ENCODE results near the gene RPAP2.
"Not testable (repeated sequence)": the region's sequence is repeated elsewhere in the genome, so short reads cannot be mapped to it uniquely, and the experiment has no call there.

Gene RPAP2

DNA sequence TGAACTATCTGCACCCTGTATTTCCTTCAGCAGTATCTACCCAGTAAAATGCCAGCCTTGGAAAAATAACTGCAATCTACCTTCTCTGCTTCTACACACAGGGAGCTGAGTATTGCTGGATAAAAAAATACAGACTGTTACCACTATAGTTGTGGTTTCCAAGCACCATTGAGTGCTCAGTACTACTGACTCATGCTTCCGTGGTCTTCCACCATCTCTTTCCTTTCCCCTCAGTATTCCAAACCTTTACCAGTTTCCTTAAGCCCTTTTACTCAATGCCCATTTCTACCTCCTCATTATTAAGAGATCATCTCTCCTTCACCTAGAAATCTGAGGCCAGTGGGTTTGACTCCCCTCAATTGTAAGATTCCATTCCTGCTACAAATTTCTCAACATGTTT is 23.9 kb upstream of the RPAP2 start:
- Histone ChIP-seq H3K9ac (no peak overlapping the region), H3K4me1 (ENCODE audit: low read depth, poor library complexity, severe bottlenecking) (no peaks in the 10 kb centered on the region), H3K27ac (no peak overlapping the region), H4K20me1 (ENCODE audit: insufficient read depth) (no peaks in the 10 kb centered on the region), H3K4me3 (IDR thresholded peaks at IDR 0.05; ENCODE audit: insufficient read depth, low read depth, low read length) (no peak overlapping the region), H3K4me2 (no peak overlapping the region), H3K36me3 (ENCODE audit: insufficient read depth) (no peaks in the 10 kb centered on the region), H3K79me2 (ENCODE audit: insufficient read depth, low read depth) (no peaks in the 10 kb centered on the region), H3K27me3 (ENCODE audit: insufficient read depth, low read depth) (no peaks in the 10 kb centered on the region), H2AFZ (ENCODE audit: low read depth) (no peak overlapping the region)
- TF ChIP-seq, protein P1, sequence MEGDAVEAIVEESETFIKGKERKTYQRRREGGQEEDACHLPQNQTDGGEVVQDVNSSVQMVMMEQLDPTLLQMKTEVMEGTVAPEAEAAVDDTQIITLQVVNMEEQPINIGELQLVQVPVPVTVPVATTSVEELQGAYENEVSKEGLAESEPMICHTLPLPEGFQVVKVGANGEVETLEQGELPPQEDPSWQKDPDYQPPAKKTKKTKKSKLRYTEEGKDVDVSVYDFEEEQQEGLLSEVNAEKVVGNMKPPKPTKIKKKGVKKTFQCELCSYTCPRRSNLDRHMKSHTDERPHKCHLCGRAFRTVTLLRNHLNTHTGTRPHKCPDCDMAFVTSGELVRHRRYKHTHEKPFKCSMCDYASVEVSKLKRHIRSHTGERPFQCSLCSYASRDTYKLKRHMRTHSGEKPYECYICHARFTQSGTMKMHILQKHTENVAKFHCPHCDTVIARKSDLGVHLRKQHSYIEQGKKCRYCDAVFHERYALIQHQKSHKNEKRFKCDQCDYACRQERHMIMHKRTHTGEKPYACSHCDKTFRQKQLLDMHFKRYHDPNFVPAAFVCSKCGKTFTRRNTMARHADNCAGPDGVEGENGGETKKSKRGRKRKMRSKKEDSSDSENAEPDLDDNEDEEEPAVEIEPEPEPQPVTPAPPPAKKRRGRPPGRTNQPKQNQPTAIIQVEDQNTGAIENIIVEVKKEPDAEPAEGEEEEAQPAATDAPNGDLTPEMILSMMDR (conservative IDR thresholded peaks at IDR 0.05; ENCODE audit: low read depth, low read length) = no peak

DNA sequence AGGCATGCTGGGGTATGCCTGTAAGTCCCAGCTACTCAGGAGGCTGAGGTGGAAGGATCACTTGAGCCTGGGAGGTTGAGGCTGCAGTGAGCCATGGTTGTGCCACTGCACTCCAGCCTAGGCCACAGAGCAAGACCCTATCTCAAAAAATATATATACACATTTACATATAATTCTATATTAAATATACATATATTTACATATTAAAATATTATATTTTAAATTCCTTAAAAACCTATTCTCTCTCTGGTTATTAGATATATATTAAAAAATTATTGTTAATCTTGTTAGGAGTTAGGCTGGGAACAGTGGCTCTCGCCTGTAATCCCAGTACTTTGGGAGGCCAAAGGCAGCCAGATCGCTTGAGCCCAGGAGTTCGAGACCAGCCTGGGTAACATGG is 22.8 kb upstream of the RPAP2 start:
- no peak overlapping the region for H2AFZ ChIP-seq (ENCODE audit: low read depth)
- H3K9ac ChIP-seq = no peak overlapping the region
- no peaks in the 10 kb centered on the region for H3K36me3 ChIP-seq (ENCODE audit: insufficient read depth)
- H4K20me1 ChIP-seq (ENCODE audit: insufficient read depth) = no peaks in the 10 kb centered on the region
- no peaks in the 10 kb centered on the region for H3K79me2 ChIP-seq (ENCODE audit: insufficient read depth, low read depth)
- H3K4me2 ChIP-seq = no peak overlapping the region
- TF ChIP-seq, protein P1 (conservative IDR thresholded peaks at IDR 0.05; ENCODE audit: low read depth, low read length) = no peak
- no peaks in the 10 kb centered on the region for H3K27me3 ChIP-seq (ENCODE audit: insufficient read depth, low read depth)
- H3K4me1 ChIP-seq (ENCODE audit: low read depth, poor library complexity, severe bottlenecking) = no peaks in the 10 kb centered on the region
- H3K27ac ChIP-seq = no peak overlapping the region
- no peak overlapping the region for H3K4me3 ChIP-seq (IDR thresholded peaks at IDR 0.05; ENCODE audit: insufficient read depth, low read depth, low read length)

DNA sequence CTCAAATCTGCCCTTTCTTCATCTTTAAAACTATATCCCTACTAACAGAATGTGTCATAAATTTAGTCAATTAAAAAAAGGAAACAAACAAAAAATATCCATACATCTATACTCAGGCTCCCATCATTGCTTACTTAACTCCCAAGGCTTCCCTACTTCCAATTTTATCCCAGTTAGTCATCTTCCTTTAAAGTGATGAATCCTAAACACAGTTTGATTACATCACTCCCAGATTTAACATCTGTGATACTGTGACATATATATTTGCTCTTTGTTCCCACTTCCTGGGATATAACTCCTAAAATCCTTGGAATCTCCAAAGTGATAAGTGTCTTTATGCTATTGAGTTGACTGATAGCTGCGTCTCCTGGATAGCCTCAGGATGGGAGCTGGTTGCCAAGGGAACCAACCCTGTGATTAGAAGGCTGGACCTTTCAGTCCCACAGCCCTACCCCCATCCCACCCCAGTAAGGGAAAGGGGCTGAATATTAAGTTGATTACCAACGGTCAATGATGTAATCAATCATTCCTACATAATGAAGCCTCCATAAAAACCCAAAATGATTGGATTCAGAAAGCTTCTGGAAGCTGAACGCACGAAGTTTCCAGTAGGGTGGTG is 21.6 kb upstream of the RPAP2 start:
- Histone ChIP-seq H3K4me2 (no peak overlapping the region), H3K9ac (no peak overlapping the region), H3K27ac (no peak overlapping the region), H3K79me2 (ENCODE audit: insufficient read depth, low read depth) (no peaks in the 10 kb centered on the region), H3K36me3 (ENCODE audit: insufficient read depth) (no peaks in the 10 kb centered on the region), H4K20me1 (ENCODE audit: insufficient read depth) (no peaks in the 10 kb centered on the region), H3K4me1 (ENCODE audit: low read depth, poor library complexity, severe bottlenecking) (no peaks in the 10 kb centered on the region), H3K4me3 (IDR thresholded peaks at IDR 0.05; ENCODE audit: insufficient read depth, low read depth, low read length) (no peak overlapping the region), H2AFZ (ENCODE audit: low read depth) (no peak overlapping the region), H3K27me3 (ENCODE audit: insufficient read depth, low read depth) (no peaks in the 10 kb centered on the region)
- TF ChIP-seq, protein P1 (conservative IDR thresholded peaks at IDR 0.05; ENCODE audit: low read depth, low read length) = no peak

DNA sequence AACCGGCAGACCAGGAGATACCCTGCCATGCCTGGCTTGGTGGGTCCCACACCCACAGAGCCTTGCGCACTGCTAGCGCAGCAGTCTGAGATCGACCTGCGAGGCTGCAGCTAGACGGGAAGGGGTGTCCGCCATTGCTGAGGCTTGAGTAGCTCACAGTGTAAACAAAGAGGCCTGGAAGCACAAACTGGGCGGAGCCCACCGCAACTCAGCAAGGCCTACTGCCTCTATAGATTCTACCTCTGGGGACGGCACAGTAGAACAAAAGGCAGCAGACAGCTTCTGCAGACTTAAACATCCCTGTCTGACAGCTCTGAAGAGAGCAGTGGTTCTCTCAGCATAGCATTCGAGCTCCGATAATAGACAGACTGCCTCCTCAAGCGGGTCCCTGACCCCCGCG is 19.1 kb upstream of the RPAP2 start:
- not testable (repeated sequence) for H4K20me1 ChIP-seq (ENCODE audit: insufficient read depth); H3K9ac ChIP-seq; H3K27me3 ChIP-seq (ENCODE audit: insufficient read depth, low read depth); H3K4me3 ChIP-seq (IDR thresholded peaks at IDR 0.05; ENCODE audit: insufficient read depth, low read depth, low read length); H3K27ac ChIP-seq; H2AFZ ChIP-seq (ENCODE audit: low read depth); H3K4me1 ChIP-seq (ENCODE audit: low read depth, poor library complexity, severe bottlenecking); H3K79me2 ChIP-seq (ENCODE audit: insufficient read depth, low read depth); H3K4me2 ChIP-seq; H3K36me3 ChIP-seq (ENCODE audit: insufficient read depth)

DNA sequence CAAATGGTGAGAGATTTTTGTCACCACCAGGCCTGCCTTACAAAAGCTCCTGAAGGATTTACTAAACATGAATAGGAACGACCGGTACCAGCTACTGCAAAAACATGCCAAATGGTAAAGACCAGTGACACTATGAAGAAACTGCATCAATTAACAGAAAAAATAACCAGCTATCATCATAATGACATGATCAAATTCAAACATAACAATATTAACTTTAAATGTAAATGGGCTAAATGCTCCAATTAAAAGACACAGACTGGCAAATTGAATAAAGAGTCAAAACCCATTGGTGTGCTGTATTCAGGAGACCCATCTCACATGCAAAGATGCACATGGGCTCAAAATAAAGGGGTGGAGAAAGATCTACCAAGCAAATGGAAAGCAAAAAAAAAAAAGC is 17.4 kb upstream of the RPAP2 start:
- not testable (repeated sequence) for H3K27me3 ChIP-seq (ENCODE audit: insufficient read depth, low read depth); H3K4me2 ChIP-seq; H3K4me3 ChIP-seq (IDR thresholded peaks at IDR 0.05; ENCODE audit: insufficient read depth, low read depth, low read length); H3K9ac ChIP-seq; H3K79me2 ChIP-seq (ENCODE audit: insufficient read depth, low read depth); H4K20me1 ChIP-seq (ENCODE audit: insufficient read depth); H3K36me3 ChIP-seq (ENCODE audit: insufficient read depth); H3K27ac ChIP-seq; H2AFZ ChIP-seq (ENCODE audit: low read depth); H3K4me1 ChIP-seq (ENCODE audit: low read depth, poor library complexity, severe bottlenecking)

Measured in KMS-11 (cell line).